Gastrocnemius medialis (tissue), 4 donors: ENCODE data around the gene TEX52.

ENCODE experiments used
- POLR2A ChIP-seq, 2 donors: fragments of 450-650 bp; IDR thresholded peaks; one replicate each; pipeline ENCODE4 v1.6.1; 2017; ENCODE audit warnings: antibody characterized with exemption in 2 of 2, mild to moderate bottlenecking in 2 of 2, moderate library complexity in 2 of 2
- TF ChIP-seq, protein P1 (sequence below), 5 experiments: fragments of 450-650 bp in 3 of 5; fragments of 200-600 bp in 2 of 5; sonication (generic) in 2 of 5; IDR thresholded peaks in 4 of 5; conservative IDR thresholded peaks in 1 of 5; 1 replicate in 4 of 5; 2 replicates in 1 of 5; pipeline ENCODE4 v1.5.1; 2016 to 2019; ENCODE audit warnings: antibody characterized with exemption in 5 of 5, mild to moderate bottlenecking in 3 of 5, moderate library complexity in 3 of 5

DNA sequence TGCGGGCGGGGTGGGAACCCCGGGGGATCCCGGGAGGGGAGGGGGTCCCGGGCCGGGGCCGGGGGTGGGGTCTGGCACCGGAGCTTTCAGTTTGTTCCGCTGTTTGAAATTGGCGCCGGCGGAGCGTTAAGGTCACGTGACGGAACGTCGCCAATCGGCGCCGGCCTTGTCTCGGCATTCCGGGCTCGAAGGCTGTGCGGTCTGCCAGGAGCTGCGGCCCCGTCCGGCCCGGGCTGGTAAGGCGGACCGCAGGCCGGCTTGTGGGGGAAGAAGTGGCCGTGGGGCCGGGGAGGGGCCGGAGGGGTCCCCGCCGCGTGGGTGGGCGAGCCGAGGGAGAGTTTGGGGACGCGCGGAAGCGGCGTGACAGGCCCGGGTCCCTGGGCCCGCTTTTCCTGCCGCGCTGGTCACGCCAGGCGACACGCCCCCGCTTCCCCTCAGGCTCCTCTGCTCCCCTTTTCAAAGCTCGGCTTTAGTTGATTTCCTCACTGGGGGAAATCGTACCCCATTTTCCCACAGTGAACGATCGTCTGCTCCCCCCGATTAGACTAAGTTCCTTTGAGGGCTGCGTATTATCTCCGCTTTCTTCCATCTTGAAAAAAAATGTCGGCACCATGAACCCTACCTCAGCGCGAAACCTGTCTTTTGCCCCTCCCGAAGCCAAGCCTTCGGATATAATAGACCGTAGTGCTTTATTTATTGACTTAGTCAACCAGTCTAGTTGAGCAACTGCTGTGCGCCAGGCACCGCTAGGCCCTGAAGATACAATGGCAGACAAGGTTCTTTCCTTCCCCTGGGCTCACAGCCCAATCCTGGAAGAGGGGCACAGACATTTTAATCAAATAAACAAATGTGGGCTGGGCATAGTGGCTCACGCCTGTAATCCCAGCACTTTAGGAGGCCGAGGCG is 20.5 kb upstream of the TEX52 start, which contains the start of the genes FOXM1 and RHNO1:
- TF ChIP-seq, protein P1, sequence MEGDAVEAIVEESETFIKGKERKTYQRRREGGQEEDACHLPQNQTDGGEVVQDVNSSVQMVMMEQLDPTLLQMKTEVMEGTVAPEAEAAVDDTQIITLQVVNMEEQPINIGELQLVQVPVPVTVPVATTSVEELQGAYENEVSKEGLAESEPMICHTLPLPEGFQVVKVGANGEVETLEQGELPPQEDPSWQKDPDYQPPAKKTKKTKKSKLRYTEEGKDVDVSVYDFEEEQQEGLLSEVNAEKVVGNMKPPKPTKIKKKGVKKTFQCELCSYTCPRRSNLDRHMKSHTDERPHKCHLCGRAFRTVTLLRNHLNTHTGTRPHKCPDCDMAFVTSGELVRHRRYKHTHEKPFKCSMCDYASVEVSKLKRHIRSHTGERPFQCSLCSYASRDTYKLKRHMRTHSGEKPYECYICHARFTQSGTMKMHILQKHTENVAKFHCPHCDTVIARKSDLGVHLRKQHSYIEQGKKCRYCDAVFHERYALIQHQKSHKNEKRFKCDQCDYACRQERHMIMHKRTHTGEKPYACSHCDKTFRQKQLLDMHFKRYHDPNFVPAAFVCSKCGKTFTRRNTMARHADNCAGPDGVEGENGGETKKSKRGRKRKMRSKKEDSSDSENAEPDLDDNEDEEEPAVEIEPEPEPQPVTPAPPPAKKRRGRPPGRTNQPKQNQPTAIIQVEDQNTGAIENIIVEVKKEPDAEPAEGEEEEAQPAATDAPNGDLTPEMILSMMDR (IDR thresholded peaks at IDR 0.05 in 4 of 5, conservative IDR thresholded peaks at IDR 0.05 in 1 of 5): peak in 4 of 5 experiments; percentile 17 to 34 (median 24)
- peak; percentile 39 to 46 for TF ChIP-seq POLR2A (IDR thresholded peaks at IDR 0.05)
